Chondrocyte (in vitro differentiated cells): ENCODE data around the gene ACSF2. TPM values are rescaled to one million over a fixed set of nuclear protein-coding genes. Genes with fewer than 3 reads are reported as not detected.

Experiments used
- DNase-seq: peaks from one replicate; pipeline ENCODE4 v3.0.0; 2021; ENCODE audit warnings: mixed read lengths, low spot score
- H3K27ac Mint-ChIP-seq: one replicate; pipeline ENCODE4 v1.8.0; 2021; ENCODE audit warnings: mild to moderate bottlenecking, moderate library complexity, mixed read lengths; ENCODE audit not compliant: unreplicated experiment
- H3K27me3 Mint-ChIP-seq: 2 replicates; pipeline ENCODE4 v1.8.0; 2021; ENCODE audit warnings: low read depth, mixed read lengths
- H3K36me3 Mint-ChIP-seq: 2 replicates; pipeline ENCODE4 v1.8.0; 2021; ENCODE audit warnings: low read depth, mixed read lengths
- H3K4me1 Mint-ChIP-seq: 2 replicates; pipeline ENCODE4 v1.8.0; 2021; ENCODE audit warnings: low read depth, mild to moderate bottlenecking, mixed read lengths
- H3K4me3 Mint-ChIP-seq: one replicate; pipeline ENCODE4 v1.8.0; 2021; ENCODE audit warnings: mild to moderate bottlenecking, moderate library complexity, mixed read lengths; ENCODE audit not compliant: unreplicated experiment
- H3K9me3 Mint-ChIP-seq: 2 replicates; pipeline ENCODE4 v1.8.0; 2021; ENCODE audit warnings: low read depth, mixed read lengths
- CTCF ChIP-seq: fragments of 200-600 bp; sonication (generic); IDR thresholded peaks from 2 replicates; pipeline ENCODE4 v1.5.0; 2021; ENCODE audit warnings: antibody characterized with exemption, mild to moderate bottlenecking, moderate library complexity
- total RNA-seq: library from RNA; stranded (reverse); gene quantifications from 3 replicates; pipeline ENCODE4 v1.2.1, GENCODE V29; 2021

The ACSF2 gene
- total RNA-seq, 1 donor from 2014 or later: 17.4 TPM

- Mint-ChIP-seq H3K36me3 (peaks cover 2% of the 10 kb centered on the region), H3K4me1 (peaks cover 3% of the 10 kb centered on the region), H3K9me3 (no peaks in the 10 kb centered on the region), H3K4me3 (no peak overlapping the region), H3K27me3 (peaks cover 2% of the 10 kb centered on the region), H3K27ac (no peak overlapping the region)
- no peak for DNase-seq
- TF ChIP-seq CTCF: no peak
These were observed 43.8 kb downstream of the ACSF2 start for GRCh38 chr17:50469671-50470305.

- no peak for DNase-seq
- TF ChIP-seq CTCF: no peak
- no peak overlapping the region for H3K27ac Mint-ChIP-seq
- H3K9me3 Mint-ChIP-seq: no peaks in the 10 kb centered on the region
- peaks cover 2% of the 10 kb centered on the region for H3K36me3 Mint-ChIP-seq
- H3K4me1 Mint-ChIP-seq: peaks cover 3% of the 10 kb centered on the region
- H3K4me3 Mint-ChIP-seq: no peak overlapping the region
- H3K27me3 Mint-ChIP-seq: peaks cover 2% of the 10 kb centered on the region
These were observed 44.4 kb downstream of the ACSF2 start for GRCh38 chr17:50470426-50470825.

- Mint-ChIP-seq H3K27me3 (peaks cover 2% of the 10 kb centered on the region), H3K36me3 (peaks cover 2% of the 10 kb centered on the region), H3K4me3 (no peak overlapping the region), H3K27ac (no peak overlapping the region), H3K4me1 (peaks cover 3% of the 10 kb centered on the region), H3K9me3 (no peaks in the 10 kb centered on the region)
- TF ChIP-seq CTCF: no peak
- peak; percentile 51 for DNase-seq
These were observed 45.2 kb downstream of the ACSF2 start for GRCh38 chr17:50471009-50471905.

GRCh38 chr17:50472286-50472685 lies 46.3 kb downstream of the ACSF2 start:
- DNase-seq: peak; percentile 54
- peaks cover 2% of the 10 kb centered on the region for H3K36me3 Mint-ChIP-seq
- H3K9me3 Mint-ChIP-seq: no peaks in the 10 kb centered on the region

More at GRCh38 chr17:50472286-50472685, 46.3 kb downstream of the ACSF2 start:
- TF ChIP-seq CTCF: no peak
- Mint-ChIP-seq H3K27ac (no peak overlapping the region), H3K27me3 (peaks cover 2% of the 10 kb centered on the region), H3K4me3 (no peak overlapping the region), H3K4me1 (peaks cover 3% of the 10 kb centered on the region)
